BLaER1 treated with 17β-estradiol and CSF1 and Interleukin-3, amounts not matched to agents 10 nM and 100 nM (cell line): ENCODE results near the gene CCL22.
"Not testable (repeated sequence)": the region's sequence is repeated elsewhere in the genome, so short reads cannot be mapped to it uniquely, and the experiment has no call there.

Experiments used
- H3K27ac ChIP-seq, 11 experiments: shearing (Covaris generic); formaldehyde crosslinking; 2 replicates each; pipeline ENCODE4 v1.8.1; 2022
- H3K27me3 ChIP-seq, 11 experiments: shearing (Covaris generic); formaldehyde crosslinking; 2 replicates each; pipeline ENCODE4 v1.8.1; 2022
- H3K36me3 ChIP-seq, 11 experiments: shearing (Covaris generic); formaldehyde crosslinking; 2 replicates each; pipeline ENCODE4 v1.8.1; 2022
- H3K4me1 ChIP-seq, 10 experiments: shearing (Covaris generic); formaldehyde crosslinking; 2 replicates each; pipeline ENCODE4 v1.8.1; 2022
- H3K4me2 ChIP-seq, 11 experiments: shearing (Covaris generic); formaldehyde crosslinking; 2 replicates each; pipeline ENCODE4 v1.8.1; 2022
- H3K4me3 ChIP-seq, 10 experiments: shearing (Covaris generic); formaldehyde crosslinking; 2 replicates each; pipeline ENCODE4 v1.8.1; 2022
- H3K9ac ChIP-seq, 11 experiments: shearing (Covaris generic); formaldehyde crosslinking; 2 replicates each; pipeline ENCODE4 v1.8.1; 2022
- H3K9me3 ChIP-seq, 11 experiments: shearing (Covaris generic); formaldehyde crosslinking; replicated peaks in 1 of 11; 2 replicates each; pipeline ENCODE4 v1.8.1; 2022
- H4K20me1 ChIP-seq, 11 experiments: shearing (Covaris generic); formaldehyde crosslinking; 2 replicates each; pipeline ENCODE4 v1.8.1; 2022
- Cebpa-rat ChIP-seq, 11 experiments: shearing (Covaris generic); IDR thresholded peaks; 2 replicates each; pipeline ENCODE4 v1.8.1; 2022

CCL22 gene

DNA sequence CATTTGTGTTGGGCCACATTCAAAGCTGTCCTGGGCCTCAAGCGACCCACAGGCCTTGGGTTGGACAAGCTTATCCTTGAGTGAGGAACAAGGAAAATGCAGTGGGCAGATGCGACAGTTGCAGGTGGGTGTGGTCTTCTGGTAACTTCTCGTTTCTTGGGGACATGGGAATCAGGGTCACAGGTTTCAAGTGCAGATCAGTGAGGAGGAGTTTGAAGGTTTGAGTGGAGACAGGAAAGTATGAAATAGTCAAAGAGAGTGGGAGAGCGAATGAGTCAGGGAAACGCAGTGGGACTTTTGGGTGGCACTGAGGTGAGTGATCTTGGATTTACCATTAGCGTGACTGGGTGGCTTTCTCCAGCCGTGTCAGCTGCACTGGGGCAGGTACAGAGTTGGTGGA is 15.4 kb upstream of the CCL22 start:
- H3K4me2 ChIP-seq = peak overlapping the region in 2 of 11 experiments; percentile 29 to 33; a peak in 4 of 22 replicates
- no peak overlapping the region for H3K9ac ChIP-seq
- peaks cover 0 to 15% (median 10%) of the 10 kb centered on the region in 11 experiments; a peak in 16 of 22 replicates for H3K9me3 ChIP-seq
- H3K27me3 ChIP-seq = peaks cover 0 to 7% (median 0%) of the 10 kb centered on the region in 11 experiments; a peak in 3 of 22 replicates
- no peaks in the 10 kb centered on the region for H3K36me3 ChIP-seq
- H3K27ac ChIP-seq = no peak overlapping the region
- peaks cover 27 to 48% (median 30%) of the 10 kb centered on the region in 10 experiments for H3K4me1 ChIP-seq
- H3K4me3 ChIP-seq = no peak overlapping the region
- no peak for TF ChIP-seq Cebpa-rat (IDR thresholded peaks at IDR 0.05)
- H4K20me1 ChIP-seq = no peaks in the 10 kb centered on the region

DNA sequence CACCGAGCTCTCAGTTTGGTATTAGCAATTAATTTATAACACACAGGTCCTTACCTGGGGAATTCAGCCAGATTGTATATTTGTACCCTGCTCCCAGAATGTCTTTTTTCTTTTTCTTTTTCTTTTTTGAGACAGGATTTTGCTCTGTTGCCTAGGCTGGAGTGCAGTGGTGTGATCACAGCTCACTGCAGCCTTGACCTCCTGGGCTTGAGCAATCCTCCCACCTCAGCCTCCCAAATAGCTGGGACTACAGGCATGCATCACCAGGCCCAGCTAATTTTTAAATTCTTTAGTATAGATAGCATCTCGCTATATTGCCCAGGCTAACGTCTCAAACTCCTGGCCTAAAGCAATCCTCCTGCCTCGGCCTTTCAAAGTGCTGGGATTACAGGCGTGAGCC is 14.5 kb upstream of the CCL22 start:
- not testable (repeated sequence) for H4K20me1 ChIP-seq, H3K4me3 ChIP-seq, H3K9ac ChIP-seq, H3K36me3 ChIP-seq, H3K27ac ChIP-seq, H3K4me2 ChIP-seq, H3K27me3 ChIP-seq
- peaks cover 0 to 15% (median 10%) of the 10 kb centered on the region in 11 experiments; a peak in 16 of 22 replicates for H3K9me3 ChIP-seq
- H3K4me1 ChIP-seq = peaks cover 34 to 53% (median 36%) of the 10 kb centered on the region in 10 experiments

DNA sequence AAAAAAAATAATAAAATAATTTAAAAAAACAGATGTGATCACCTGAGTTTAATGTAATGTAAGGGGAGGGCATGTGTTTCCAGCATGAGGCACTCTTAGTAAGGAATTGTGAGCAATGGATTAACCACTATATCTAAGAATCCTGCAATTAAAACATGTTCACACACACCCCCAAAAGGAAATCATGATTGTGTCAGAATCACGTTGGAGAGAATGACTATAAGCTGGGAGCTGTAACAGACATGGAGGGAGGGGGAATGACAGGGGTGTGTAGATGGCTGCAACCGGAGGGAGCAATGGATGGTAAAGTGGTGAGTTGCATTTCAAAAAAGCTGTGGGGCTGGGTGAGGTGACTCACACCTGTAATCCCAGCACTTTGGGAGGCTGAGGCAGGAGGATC is 13.6 kb upstream of the CCL22 start:
- H3K4me3 ChIP-seq = no peak overlapping the region
- H3K27me3 ChIP-seq = peaks cover 0 to 10% (median 0%) of the 10 kb centered on the region in 11 experiments; a peak in 4 of 22 replicates
- no peak overlapping the region for H3K4me2 ChIP-seq
- H3K4me1 ChIP-seq = peaks cover 35 to 53% (median 38%) of the 10 kb centered on the region in 10 experiments
- H4K20me1 ChIP-seq = 0 out of 22 replicates have a peak, but pooled peaks cover 0 to 4% (median 0%) of the 10 kb centered on the region in 11 experiments
- H3K27ac ChIP-seq = no peak overlapping the region
- H3K36me3 ChIP-seq = no peaks in the 10 kb centered on the region
- no peak for TF ChIP-seq Cebpa-rat (IDR thresholded peaks at IDR 0.05)
- H3K9me3 ChIP-seq = peaks cover 0 to 15% (median 10%) of the 10 kb centered on the region in 11 experiments; a peak in 16 of 22 replicates
- H3K9ac ChIP-seq = no peak overlapping the region

DNA sequence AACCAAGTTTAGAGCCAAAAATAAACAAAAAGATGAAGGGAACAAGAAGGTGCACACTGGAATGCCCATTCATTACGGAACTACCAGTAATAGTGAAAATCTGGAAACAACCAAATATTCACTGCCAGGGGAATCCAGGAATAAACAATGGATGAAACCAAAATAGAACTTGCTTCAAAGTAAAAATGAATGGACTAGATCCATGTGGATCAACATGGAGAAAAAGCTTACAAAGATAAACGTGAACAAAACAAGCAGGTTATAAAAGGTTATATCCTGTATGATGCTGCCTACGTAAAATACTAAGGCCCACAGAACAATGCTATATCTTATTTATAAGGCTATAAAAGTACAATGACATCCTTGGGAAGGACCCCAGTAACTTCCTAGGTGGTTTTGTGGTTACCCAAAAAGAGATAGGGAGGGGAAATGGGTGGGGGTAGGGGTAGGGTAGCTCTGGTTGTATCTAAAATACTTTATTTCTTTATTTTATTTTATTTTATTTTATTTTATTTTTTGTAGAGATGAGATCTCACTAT is 12.8 kb upstream of the CCL22 start:
- Histone ChIP-seq H3K27me3 (peaks cover 0 to 10% (median 0%) of the 10 kb centered on the region in 11 experiments; a peak in 4 of 22 replicates), H3K36me3 (no peaks in the 10 kb centered on the region), H3K9ac (no peak overlapping the region), H3K27ac (no peak overlapping the region), H3K4me1 (peaks cover 28 to 46% (median 32%) of the 10 kb centered on the region in 10 experiments), H3K4me2 (peak overlapping the region in 5 of 11 experiments; percentile 18 to 37 (median 20); a peak in 5 of 22 replicates), H4K20me1 (0 out of 22 replicates have a peak, but pooled peaks cover 0 to 4% (median 0%) of the 10 kb centered on the region in 11 experiments), H3K9me3 (peaks cover 0 to 15% (median 10%) of the 10 kb centered on the region in 11 experiments; a peak in 16 of 22 replicates), H3K4me3 (no peak overlapping the region)
- TF ChIP-seq Cebpa-rat (IDR thresholded peaks at IDR 0.05) = no peak

DNA sequence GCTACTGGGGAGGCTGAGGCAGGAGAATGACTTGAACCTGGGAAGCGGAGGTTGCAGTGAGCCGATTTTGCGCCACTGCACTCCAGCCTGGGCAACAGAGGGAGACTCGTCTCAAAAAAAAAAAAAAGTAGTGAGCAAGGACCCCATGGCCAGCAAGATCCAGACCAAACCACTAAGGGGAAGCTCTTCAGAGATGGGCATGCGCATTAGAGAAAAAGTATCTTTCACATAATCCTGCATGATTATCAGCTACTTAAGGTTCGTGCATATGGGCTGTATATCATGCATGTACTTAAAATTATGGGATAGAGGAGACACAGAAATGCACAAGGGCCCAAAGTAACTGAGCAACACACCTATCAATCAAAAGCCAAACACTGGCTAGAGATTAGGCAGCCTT is 10.7 kb upstream of the CCL22 start:
- Histone ChIP-seq H3K27ac (no peak overlapping the region), H3K4me1 (peaks cover 16 to 31% (median 25%) of the 10 kb centered on the region in 10 experiments), H3K9ac (no peak overlapping the region), H3K27me3 (peaks cover 0 to 10% (median 0%) of the 10 kb centered on the region in 11 experiments; a peak in 4 of 22 replicates), H3K36me3 (no peaks in the 10 kb centered on the region), H3K4me3 (no peak overlapping the region), H3K9me3 (peaks cover 0 to 15% (median 10%) of the 10 kb centered on the region in 11 experiments; a peak in 16 of 22 replicates), H3K4me2 (peak overlapping the region in 2 of 11 experiments; percentile 47 to 91; a peak in 4 of 22 replicates), H4K20me1 (peaks cover 0 to 4% (median 0%) of the 10 kb centered on the region in 11 experiments; a peak in 1 of 22 replicates)
- no peak for TF ChIP-seq Cebpa-rat (IDR thresholded peaks at IDR 0.05)

DNA sequence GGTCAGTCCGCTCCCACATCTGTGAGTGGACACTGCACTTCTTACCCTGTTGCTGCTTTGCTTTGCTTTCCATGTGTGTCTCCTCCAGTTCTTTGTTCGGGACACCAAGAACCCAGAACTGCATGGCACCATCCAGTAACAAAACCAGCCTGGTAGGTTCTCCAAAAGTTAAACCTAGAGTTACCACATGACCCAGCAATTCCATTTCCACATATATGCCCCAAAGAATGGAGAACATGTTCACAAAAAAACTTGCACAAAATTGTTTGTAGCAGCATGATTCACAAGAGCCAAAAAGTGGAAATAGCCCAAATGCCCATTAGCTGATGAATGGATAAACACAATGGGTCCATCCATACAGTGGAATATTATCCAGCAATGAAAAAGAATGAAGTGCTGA is 10.3 kb upstream of the CCL22 start:
- Histone ChIP-seq H4K20me1 (peaks cover 0 to 4% (median 0%) of the 10 kb centered on the region in 11 experiments; a peak in 1 of 22 replicates), H3K9ac (no peak overlapping the region), H3K9me3 (peaks cover 0 to 15% (median 10%) of the 10 kb centered on the region in 11 experiments; a peak in 16 of 22 replicates), H3K27me3 (peaks cover 0 to 10% (median 0%) of the 10 kb centered on the region in 11 experiments; a peak in 4 of 22 replicates), H3K4me1 (peaks cover 16 to 28% (median 25%) of the 10 kb centered on the region in 10 experiments), H3K4me3 (no peak overlapping the region), H3K4me2 (peak overlapping the region in 9 of 11 experiments; percentile 75 to 91 (median 82); a peak in 12 of 22 replicates), H3K36me3 (no peaks in the 10 kb centered on the region), H3K27ac (no peak overlapping the region)
- TF ChIP-seq Cebpa-rat (IDR thresholded peaks at IDR 0.05) = no peak

DNA sequence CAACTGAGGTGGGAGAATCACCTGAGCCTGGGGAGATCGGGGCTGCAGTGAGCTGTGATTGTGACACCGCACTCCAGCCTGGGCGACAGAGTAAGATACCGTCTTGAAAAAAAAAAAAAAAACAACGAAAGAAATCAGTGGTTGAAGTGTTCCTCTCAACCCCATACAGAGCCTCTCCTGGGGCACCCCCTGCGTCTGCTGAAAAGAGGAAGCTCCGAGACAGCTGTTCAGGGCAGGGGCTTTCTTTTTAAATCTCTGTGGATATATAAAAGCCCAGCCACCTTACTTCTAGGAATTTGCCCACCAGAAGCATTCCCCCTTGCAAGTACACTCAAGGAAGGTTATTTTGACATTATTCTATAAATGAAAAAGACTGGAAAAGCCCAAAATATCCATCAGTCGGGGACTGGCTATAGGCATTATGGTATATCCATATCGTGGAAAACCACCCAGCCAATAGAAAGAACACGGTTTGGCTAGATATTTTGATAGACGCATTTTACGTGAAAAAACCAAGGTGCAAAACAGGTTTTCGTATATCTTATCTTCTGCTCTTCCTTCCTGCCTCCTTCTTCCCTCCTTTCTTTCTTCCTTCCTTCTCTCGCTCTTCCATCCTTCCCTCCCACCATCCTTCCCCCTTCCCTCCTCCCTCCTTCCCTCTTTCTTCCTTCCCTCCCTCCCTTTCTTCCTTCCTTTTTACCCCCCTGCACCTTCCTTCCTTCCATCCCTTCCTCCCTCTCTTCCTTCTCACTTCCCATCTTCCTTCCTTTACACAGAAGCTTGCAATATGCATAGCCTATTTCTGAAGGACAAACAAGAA is 9.2 kb upstream of the CCL22 start:
- Histone ChIP-seq H4K20me1 (peaks cover 0 to 4% (median 0%) of the 10 kb centered on the region in 11 experiments; a peak in 1 of 22 replicates), H3K4me3 (peak overlapping the region in 2 of 10 experiments; percentile 12 to 24; a peak in 2 of 20 replicates), H3K27me3 (peaks cover 0 to 10% (median 0%) of the 10 kb centered on the region in 11 experiments; a peak in 4 of 22 replicates)

DNA sequence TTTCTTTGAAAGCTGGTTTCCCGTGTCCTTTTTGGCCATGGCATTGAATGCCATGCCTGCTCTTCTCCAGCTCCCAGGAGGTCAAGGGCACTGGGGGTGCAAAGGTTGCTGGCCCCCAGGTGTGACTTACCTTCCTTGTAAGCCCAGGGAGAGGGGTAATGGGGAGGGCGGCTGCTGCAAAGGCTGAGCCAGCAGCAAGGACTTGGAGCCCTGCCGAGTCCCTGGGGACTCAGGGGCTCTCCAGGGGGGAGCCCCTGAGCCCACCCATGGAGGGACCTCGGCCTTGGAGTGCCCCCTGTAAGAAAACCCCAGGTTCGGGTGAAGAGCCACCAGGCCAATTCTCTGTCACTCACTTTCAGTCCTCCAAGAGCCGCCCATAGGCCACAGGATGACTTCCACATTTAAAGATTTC is 5.9 kb upstream of the CCL22 start:
- H3K27me3 ChIP-seq = peaks cover 0 to 9% (median 0%) of the 10 kb centered on the region in 11 experiments; a peak in 4 of 22 replicates
- TF ChIP-seq Cebpa-rat (IDR thresholded peaks at IDR 0.05) = no peak
- H3K4me2 ChIP-seq = no peak overlapping the region
- peaks cover 0 to 5% (median under 1%) of the 10 kb centered on the region in 11 experiments; a peak in 5 of 22 replicates for H3K9me3 ChIP-seq
- no peak overlapping the region for H3K27ac ChIP-seq
- peaks cover 20 to 27% (median 22%) of the 10 kb centered on the region in 10 experiments for H3K4me1 ChIP-seq
- no peak overlapping the region for H3K9ac ChIP-seq
- H4K20me1 ChIP-seq = peaks cover 0 to 4% (median 0%) of the 10 kb centered on the region in 11 experiments; a peak in 1 of 22 replicates
- no peaks in the 10 kb centered on the region for H3K36me3 ChIP-seq
- no peak overlapping the region for H3K4me3 ChIP-seq

More for the DNA sequence above, 9.2 kb upstream of the CCL22 start:
- Histone ChIP-seq H3K27ac (0 out of 22 replicates have a peak overlapping the region, but pooled peaks of 1 of the 11 experiments have one; percentile 1), H3K36me3 (no peaks in the 10 kb centered on the region), H3K4me2 (peak overlapping the region; percentile 74 to 91 (median 82)), H3K9ac (peak overlapping the region in 2 of 11 experiments; percentile 6 to 12; a peak in 2 of 22 replicates), H3K9me3 (peaks cover 0 to 15% (median 10%) of the 10 kb centered on the region in 11 experiments; a peak in 16 of 22 replicates), H3K4me1 (peaks cover 15 to 28% (median 24%) of the 10 kb centered on the region in 10 experiments)
- peak in 3 of 11 experiments; percentile 11 to 58 (median 37); a peak in 2 of 22 replicates for TF ChIP-seq Cebpa-rat (IDR thresholded peaks at IDR 0.05)
